ENCODE measurements around the gene RSPO1.
A peak's percentile ranks its signal among the peaks of the same experiment; 100 is the strongest.
"Not testable (repeated sequence)": the region's sequence is repeated elsewhere in the genome, so short reads cannot be mapped to it uniquely, and the experiment has no call there.

The RSPO1 gene

DNA sequence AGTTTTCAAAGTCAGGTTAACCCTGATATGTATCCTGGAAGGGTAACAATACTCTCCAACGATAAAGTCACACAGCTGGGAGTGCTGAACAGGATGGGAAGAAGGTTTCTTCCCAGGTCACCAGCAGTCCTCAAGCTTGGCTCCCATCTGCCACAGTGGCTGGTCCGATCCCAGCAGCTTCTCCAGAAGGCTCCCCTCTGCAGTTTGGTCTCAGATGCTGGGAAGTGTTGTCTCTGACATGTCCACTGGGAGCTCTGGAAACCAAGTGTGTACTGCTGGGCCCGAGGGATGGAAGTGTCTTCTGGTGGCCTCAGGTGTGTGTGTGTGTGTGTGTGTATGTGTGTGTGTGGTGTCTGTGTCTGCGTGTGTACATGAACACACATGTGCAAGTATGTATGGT is 22.5 kb downstream of the RSPO1 start:
- no peak for DNase-seq

DNA sequence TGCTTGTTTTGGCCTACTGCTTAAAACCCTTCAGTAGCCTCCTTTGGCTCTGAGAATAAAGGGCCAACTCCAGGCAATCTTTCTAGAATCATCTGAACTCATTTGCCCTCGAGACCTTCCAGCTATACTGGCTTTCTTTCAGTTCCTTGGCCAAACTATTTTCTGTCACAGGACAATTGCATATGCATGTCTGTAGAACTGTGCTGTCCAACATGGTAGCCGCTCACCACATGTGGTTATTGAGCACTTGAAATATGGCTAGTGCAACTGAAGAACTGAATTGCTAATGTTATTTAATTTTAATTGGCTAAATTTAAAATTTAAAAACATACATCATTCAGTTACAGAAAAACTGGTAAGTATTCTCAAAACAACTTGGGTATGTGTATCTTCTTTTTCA is 24.7 kb downstream of the RSPO1 start:
- DNase-seq: no peak

DNA sequence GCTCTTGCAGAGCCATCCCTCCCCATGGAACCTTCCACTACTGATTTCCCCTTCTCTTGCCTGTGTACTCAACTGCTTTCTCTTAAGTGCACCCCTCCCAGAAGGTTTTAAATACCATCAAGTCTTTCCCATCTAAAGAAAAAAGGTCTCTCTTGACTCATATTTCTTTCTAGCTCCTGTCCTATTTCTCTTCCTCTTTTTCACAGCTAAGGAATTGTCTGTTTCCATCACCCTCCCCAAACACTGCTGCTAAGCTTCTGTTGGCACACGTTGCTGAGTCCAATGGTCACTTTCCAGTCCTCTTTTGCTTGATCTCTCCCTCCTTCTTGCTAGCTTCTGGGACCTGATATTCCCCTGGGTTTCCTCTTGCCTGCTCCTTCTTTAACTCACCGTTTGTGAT is 25.7 kb downstream of the RSPO1 start:
- no peak for DNase-seq

DNA sequence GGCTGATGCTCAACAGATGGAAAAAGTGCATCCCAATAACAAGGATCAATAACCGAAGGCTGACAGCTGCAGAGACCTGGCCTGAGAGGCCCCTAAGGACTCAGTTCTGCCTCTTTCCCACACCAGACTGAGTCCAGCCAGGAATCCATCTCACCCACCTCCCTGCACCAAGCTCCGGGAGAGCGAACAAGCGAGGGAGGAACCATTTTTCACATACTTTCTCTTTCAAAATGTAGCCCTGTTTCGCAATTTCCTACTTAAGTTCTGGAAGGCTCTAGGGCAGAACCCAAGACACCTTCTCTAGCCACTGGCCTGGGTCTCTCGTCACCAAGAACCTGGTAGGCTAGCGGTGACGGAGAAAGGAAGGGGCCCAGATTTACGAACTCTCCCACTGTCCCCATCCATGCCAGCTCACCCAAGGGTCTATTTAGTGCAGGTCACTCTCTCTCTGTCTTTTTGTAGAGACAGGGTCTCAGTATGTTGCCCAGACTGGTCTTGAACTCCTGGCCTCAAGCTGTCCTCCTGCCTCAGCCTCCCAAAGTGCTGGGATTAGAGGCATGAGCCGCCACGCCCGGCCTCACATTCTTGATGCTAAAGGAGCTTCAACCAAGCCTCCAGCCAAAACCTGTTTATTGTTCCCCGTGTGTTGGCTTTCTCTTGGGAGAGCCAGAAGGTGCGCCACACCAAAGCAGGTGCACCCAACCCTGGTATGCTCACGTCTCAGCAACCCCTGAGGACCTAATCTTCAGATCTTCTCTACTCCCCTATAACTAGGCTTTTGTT is 28.0 kb downstream of the RSPO1 start:
- DNase-seq: no peak

DNA sequence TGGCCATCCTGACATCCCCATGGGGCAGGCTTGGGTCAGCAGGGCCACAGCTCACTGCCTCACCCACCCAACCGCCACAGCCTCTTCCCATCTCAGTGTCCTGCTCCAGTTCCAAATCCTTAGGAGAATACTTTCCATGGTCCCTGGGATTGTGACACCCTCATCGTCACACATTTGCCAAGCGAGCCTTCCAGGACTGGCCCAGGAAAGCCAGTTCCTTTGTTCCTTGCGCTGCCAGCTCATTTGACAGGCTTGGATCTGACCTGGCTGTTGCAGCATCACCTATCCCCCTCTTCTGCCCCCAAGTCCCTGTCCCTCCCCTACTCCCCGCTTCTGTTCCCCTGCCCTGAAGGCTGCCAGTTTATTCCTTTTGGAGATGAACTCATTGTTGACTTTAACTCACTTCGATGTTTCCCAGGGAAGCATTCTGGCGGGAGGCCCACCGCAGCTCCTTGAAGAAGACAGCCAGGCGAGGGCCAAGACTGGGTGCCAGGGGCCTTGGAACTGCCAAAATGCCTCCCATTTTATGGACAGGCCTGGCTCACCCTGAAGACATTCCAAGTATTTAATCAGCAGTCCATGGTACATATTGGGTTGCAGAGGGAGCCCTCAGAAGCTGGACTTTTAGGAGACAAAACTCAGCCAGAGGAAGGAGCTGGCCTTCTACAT is 28.8 kb downstream of the RSPO1 start:
- DNase-seq: no peak

DNA sequence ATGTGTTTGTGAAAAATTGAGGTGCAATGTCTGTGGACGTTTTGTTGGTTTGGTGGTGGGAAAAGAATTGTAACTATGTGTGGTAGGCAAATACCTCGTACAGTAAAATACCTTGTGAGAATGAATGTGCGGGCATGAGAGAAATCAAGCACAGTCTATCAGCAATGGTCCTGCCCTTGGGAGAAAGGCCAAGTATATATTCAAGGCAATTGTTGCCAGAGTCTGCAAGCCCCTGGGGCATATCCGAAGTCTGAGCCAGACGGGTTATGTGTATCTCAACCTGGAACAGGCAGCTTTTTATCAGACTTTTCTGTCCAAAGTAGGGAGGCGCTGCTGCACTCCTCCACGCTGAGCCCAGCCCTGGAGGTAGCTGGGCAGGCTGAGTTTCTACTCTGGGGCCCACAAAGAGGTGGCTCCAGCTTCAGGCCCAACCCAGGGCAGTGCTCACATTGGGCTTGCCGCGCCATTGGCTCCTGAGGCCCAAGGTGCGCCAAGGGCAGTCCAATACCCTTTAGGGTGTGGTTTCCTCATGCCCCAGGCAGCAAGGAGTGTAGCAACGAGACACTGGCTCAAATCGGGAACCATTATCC is 29.5 kb downstream of the RSPO1 start:
- no peak for DNase-seq

DNA sequence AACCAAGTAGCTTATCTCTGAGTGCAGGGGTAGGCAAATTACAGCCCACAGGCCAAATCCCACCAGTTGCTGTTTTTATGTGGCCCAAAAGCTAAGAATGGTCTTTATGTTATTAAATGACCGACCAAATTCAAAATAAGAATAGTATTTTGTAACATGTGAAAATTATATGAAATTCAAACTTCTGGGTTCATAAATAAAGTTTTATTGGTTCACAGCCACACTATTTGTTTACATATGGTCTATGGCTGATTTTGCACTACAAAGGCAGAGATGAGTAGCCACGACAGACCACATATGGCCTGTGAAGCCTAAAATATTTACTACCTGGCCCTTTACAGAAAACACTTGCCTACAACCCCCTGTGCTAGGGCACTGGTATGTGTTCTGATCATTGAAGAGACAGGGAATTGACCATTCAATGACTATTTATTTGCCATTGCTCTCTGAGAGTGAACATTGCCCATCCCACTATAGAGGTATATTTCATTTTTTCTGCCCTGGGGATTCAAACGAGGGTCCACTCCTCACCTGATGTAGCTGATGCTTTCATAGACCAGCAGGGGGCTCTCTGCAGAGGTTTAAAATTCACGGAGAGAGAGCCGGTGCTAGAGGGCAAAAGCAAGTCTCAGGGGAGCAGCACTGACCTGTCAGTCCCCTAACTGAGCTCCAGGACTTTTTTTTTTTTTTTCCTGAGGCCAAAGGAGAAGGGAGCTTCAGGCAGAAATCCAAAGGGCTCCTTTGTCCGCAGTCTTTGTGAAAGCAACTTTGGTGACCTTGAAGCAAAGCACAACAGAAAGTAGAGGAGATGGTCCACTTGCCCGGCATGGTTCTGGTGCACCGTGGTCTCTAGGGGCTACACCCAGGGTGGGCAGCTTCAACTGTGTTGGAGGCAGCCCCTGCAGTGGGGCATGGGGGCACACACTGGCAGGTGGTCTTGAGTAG is 31.7 kb downstream of the RSPO1 start:
- peak; percentile 90 for DNase-seq

DNA sequence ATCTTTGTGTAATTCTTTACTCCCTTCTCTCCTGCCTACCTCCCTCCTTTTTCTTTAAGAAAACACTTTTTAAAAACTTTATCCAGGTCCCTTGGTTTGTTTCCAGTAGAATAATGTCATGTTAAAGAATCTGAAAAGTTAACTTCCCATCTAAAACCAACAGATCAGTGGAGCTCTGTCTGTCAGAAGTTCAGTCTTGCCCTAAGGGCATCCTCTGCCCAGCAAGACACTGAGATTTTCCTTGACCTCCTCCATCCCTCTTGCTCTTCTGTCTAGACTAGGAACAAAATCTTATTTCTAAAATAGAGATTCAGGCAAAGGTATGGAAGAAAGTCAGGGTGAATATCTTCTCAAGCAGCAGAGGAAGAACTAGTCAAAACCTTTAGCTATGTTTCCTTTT is 33.3 kb downstream of the RSPO1 start:
- no peak for DNase-seq

DNA sequence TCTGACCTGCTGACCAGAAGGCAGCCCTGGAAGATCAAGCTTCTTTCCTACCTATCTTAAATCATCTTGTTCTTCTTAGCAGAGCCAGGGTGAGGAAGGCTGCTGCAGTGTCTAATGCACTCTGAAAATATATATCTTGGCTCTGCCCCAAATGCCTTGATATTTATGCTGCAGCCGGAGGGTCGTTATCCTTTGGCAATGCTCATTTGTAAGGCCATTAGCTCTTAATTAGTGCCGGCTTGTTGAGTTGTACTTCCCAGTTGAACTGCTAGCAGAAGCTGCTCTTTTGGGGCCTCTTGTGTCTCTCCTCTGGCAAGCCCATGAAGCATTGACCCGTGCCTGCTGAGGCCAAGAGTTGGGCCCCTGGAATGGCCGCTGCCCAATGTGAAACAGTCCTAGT is 34.8 kb downstream of the RSPO1 start:
- DNase-seq: no peak

DNA sequence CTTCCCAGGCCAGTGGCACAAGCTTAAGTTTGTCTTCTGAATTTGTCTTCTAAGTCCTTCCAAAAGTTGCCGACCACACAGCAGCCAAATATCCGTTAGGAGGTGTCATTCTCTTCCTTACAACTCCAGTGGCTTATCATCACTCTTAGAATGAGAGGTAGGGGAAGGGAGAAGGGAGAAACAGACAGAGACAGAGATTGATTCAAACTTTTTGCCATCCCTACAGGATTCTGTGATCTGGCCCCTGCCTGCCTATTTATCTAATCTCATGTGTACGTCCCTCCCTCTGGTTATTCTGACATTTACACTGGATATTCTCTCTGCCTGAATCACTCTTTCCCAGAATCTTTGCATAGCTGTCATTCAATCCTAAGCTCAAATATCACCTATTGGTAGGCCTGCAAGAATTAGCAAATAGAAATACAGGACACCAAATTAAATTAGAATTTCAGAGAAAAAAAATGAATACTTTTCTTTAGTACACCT is 38.5 kb downstream of the RSPO1 start:
- no peak for DNase-seq

DNA sequence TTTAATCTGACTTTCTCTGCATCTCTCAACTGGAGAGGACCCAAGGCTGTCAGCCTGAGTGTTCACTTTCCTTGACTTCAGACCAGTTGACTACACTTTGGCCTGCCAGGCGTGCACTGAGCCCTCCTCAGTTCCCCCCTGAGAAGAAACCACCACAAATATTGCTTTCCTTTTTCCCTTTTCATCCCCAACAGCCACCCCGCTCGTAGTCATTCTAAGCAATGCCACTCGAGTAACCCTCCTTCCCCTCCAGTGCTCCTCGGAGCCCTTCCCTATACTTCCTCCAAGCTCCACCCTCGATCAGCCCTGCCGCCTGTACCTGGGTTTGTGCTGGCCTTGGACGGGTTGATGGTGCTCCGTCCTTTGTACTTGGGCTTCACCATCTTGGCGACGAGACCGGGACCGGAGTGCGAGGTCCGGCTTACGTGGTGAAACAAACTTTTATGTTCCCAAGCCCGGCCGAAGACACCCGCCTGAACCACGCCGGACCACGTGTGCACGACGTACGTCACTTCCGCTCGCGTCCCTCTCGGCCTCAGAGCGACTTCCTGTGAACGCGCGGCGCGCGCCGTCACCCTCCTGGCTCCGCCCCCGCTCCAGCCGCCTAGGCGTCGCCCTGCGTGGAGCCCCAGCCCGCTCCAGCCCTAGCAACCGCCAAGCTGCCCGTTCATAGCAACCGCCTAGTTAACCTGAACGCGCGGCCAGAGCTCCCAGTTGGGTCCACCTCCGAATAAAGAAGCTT is 39.1 kb downstream of the RSPO1 start, which contains the start of gene GNL2:
GNL2 (minus strand) TSS at position 498 of the 742 bp plus-strand sequence; CDS start at position 383, 115 bp downstream.
- peak; percentile 100 for DNase-seq

DNA sequence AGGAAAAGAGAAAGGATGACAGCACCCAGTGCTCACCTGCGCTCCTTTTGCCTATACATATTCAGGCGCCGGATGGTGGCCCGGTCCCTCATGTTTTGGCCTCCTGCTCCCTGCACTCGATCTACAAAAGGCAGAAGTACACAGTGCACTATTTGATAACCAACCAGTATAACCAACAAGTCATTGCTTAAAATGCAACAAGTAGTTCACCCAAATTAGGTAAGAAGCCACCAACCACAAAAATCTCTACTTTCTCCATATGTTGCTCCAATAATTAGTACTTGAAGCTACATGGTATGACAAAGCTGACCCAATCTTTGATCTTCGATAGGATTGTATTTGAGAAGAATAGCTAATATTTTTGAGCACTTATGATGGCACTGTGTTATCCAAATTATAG is 41.0 kb downstream of the RSPO1 start:
- no peak for DNase-seq

DNA sequence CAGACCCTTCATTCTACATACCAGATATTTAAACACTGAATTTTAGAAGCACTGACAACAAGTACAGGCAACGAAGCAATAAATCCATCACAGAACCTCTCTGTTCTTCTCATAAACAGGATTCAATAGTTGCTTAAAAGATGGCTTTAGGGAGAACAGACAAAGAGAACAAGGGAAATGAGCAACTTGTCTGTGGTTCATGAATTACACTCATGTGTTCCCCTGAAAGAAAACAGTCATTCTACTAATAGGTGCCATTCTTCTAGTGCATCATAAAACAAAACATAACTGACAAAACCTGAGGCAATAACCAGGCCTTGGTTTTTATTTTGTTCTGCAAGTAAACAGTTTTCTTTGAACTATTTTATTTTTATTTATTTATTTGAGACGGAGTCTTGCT is 45.8 kb downstream of the RSPO1 start:
- no peak for DNase-seq

DNA sequence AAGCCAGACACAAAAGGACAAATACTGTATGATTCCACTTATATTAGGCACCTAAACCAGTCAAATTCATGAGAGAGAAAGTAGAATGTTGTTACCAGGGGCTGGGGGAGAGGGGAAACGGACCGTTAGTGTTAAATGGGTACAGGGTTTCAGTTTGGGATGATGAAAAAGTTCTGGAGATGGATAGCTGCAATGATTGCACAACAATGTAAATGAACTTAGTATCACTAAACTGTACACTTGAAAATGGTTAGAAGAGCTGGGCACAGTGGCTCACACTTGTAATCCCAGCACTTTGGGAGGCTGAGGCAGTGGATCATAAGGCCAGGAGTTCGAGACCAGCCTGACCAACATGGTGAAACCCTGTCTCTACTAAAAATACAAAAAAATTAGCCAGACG is 50.1 kb downstream of the RSPO1 start:
- not testable (repeated sequence) for DNase-seq

DNA sequence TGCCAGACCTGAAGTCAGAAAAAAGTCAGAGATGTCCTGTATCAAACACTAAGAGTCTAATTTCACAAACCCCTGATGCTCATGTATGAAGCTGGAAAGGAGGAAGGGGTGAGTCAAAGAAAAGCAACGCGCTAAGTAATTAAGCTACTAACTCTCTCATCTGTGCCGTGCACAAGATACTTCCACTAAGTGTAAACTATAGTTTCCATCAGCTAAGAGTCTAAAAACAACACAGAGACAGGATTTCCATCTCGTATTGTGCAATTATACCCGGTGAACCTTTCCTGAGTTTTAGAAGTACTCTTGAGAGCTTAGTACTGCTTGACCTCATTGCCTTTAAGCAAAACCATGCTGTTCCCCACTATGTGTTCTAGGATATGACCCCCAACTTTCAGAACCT is 59.0 kb downstream of the RSPO1 start:
- DNase-seq: no peak

DNA sequence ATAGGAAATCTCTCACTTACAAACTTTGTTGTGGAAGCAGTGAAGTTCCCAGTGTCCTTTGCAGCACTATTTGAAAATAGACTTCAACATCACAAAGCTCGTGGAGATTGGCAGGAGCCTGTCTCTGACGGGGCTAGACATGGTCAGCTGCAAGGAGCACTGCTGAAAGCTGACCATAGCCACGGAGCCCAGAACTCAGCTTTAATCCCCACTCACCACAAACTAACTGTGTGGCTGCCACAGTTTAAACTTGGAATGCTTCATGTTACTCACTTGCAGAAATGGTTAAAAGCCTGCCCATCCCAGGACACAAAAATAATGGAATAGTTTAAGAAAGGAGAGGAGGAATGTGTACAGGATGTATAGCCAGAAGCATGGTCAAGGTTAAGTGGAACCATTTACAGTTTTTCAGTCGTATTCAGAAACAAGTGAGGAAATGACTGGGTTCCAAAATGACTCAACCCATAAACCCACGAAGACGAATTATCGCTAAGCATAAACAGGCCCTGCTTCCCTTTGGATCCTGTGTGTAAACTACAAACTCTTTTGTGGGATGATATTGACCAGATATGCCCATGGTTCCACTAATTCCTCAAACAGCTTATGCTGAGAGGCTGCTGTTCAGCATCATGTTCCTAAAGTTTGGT is 59.7 kb downstream of the RSPO1 start:
- DNase-seq: no peak

DNA sequence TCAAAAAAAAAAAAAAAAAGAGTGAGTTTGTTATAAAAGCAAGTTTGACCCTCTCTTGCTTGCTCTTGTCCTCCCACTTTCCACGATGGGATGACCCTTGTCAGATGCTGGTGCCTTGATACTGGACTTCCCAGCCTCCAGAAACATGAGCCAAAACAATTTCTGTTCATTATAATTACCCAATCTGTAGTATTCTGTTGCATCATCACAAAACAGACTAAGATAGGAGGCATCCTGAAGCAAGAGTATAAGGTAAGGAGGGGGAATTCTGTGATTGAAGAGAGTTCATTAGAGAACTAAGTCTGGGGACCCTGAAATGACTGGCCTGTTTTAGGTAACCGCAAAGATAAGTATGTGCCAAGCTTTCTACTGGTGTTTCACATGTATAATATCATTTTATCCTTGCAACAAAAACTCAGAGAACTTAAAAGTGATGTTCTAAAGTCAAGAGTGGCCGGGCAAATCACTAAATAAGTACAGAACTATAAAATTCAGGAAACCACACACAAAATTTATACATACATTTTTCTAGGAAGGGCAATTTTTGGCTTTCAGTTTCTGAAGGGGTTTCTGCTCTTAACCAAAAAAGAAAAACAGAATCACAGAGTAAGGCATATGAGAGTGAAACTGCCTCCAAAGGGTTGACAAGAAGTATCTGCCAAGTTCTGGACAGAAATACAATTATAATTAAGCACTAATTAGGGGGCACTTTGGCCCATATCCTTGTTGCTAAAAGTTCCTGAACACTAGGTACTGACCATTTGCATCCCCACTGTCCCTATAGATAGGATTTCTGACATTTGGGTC is 64.0 kb downstream of the RSPO1 start:
- DNase-seq: no peak

DNA sequence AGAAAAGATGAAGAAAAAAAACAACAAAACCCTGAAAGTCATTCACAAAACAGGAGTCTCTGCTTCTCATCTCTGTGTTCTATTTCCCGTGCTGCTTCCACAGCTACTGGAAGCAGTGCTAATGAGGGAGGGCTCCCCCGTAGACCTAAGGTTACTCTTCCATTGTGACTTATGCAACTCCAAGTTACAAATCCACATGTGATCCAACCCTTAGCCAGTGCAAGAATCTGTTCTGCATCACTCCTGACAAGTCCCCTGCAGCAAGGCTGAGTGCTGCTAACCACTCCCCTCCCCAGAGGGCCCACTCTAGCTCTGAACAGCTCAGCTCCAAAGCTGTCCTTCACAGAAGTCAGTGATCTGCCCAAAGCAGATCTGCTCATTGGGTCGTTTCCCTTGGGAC is 67.7 kb downstream of the RSPO1 start:
- DNase-seq: no peak

DNA sequence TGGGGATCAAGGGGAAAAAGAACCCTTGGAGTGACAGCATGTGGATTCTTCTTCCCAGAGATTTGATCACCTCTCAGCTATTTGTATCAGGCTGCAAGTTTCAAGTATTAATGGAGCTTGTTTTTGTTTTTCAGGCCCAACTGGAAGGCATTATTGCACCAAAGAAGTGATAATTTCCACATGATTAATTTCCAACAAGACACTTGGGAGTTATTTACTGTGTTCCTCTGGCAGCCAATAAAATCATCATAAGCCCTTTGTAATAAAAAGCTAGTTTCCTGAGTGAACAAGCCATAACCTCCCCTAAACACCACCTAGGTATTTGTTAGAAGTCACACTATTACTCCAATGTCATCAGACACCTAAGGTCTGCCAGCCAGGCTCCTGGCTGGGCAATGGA is 69.8 kb downstream of the RSPO1 start:
- no peak for DNase-seq

DNA sequence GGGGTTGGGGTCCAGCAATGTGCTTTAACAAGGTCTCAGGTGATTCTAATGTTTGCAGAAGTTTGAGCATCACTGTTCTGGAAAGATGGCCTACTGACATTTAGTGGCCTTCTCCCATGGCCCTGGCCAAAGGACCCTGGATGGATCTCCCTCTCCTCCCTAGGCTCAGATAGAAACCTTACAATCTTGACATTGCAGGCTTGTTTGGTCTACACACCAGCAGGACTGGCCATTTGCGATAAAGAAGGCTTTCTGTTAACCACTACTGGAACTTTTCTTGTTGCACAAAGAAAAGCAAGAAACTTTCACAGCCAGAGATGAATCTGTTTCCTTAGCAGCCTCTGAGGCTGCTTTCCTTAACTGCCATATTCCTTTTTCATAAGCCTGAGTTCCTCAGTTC is 71.7 kb downstream of the RSPO1 start:
- DNase-seq: no peak
